T-cell (primary cell): ENCODE data around the gene DPH2. TPM values are rescaled to one million over a fixed set of nuclear protein-coding genes. Genes with fewer than 3 reads are reported as not detected.

Experiments
- ATAC-seq, 4 experiments: fragments of 200-7000 bp in 3 of 4; fragments of 150-1000 bp in 1 of 4; cut with Tn5 transposase; replicated peaks in 1 of 4; 1 replicate in 3 of 4; 2 replicates in 1 of 4; pipeline ENCODE4 v1.10.0; 2021; ENCODE audit warnings: moderate library complexity in 3 of 4, mild to moderate bottlenecking in 2 of 4, moderate number of reproducible peaks in 1 of 4
- CTCF ChIA-PET, 2 donors: fragments of 300-600 bp; sonication (Branson Sonifier 250); formaldehyde crosslinking; loops; one replicate each; lab custom pipeline; 2022; ENCODE audit warnings: antibody characterized with exemption in 2 of 2; lab: Charles Lee
- POLR2A ChIA-PET, 2 donors: fragments of 300-600 bp; sonication (Branson Sonifier 250); formaldehyde crosslinking; loops; one replicate each; lab custom pipeline; 2022; ENCODE audit warnings: antibody characterized with exemption in 2 of 2; lab: Charles Lee
- DNase-seq, 35 experiments: peaks; one replicate each; pipeline versions ENCODE4 v3.0.0 to v3.0.0-alpha.2; 2013 to 2023
- H3K27ac ChIP-seq: one replicate; pipeline ENCODE4 v1.5.1; 2013; ENCODE audit warnings: low read length
- H3K27me3 ChIP-seq, 2 experiments: replicated peaks in 1 of 2; 1 replicate in 1 of 2; 2 replicates in 1 of 2; pipeline versions ENCODE4 v1.6.1 to v1.7.0; 2013; ENCODE audit warnings: low read length in 1 of 2, mixed read lengths in 1 of 2; ENCODE audit not compliant: control insufficient read depth in 2 of 2, insufficient read depth in 2 of 2; ENCODE audit errors: extremely low read depth in 1 of 2
- H3K36me3 ChIP-seq, 2 donors: 1 replicate in 1 of 2; 2 replicates in 1 of 2; pipeline versions ENCODE4 v1.6.1 to v1.7.0; 2013; ENCODE audit warnings: low read length in 1 of 2; ENCODE audit not compliant: control insufficient read depth in 2 of 2, insufficient read depth in 1 of 2; ENCODE audit errors: extremely low read depth in 1 of 2
- H3K4me1 ChIP-seq, 2 experiments: 1 replicate in 1 of 2; 2 replicates in 1 of 2; pipeline versions ENCODE4 v1.6.1 to v1.7.0; 2013; ENCODE audit warnings: low read length in 2 of 2, mixed read lengths in 1 of 2; ENCODE audit not compliant: insufficient read depth in 2 of 2, control insufficient read depth in 1 of 2; ENCODE audit errors: extremely low read depth in 1 of 2
- H3K4me3 ChIP-seq, 2 donors: 1 replicate in 1 of 2; 2 replicates in 1 of 2; pipeline versions ENCODE4 v1.5.1 to v1.7.0; 2013; ENCODE audit warnings: mild to moderate bottlenecking in 2 of 2, low read length in 1 of 2, moderate library complexity in 1 of 2; ENCODE audit not compliant: control insufficient read depth in 1 of 2; ENCODE audit errors: extremely low read depth in 1 of 2
- H3K9me3 ChIP-seq: 2 replicates; pipeline ENCODE4 v1.7.0; 2013
- H3K27ac Mint-ChIP-seq, 2 donors: one replicate each; pipeline ENCODE4 v1.8.0; 2020 to 2021; ENCODE audit warnings: mild to moderate bottlenecking in 2 of 2, mixed read lengths in 2 of 2
- H3K27me3 Mint-ChIP-seq, 2 donors: one replicate each; pipeline ENCODE4 v1.8.0; 2021 to 2022; ENCODE audit warnings: mixed read lengths in 2 of 2
- H3K36me3 Mint-ChIP-seq: one replicate; pipeline ENCODE4 v1.8.0; 2021; ENCODE audit warnings: mixed read lengths
- H3K4me1 Mint-ChIP-seq, 3 donors: one replicate each; pipeline ENCODE4 v1.8.0; 2020 to 2022; ENCODE audit warnings: mixed read lengths in 3 of 3, mild to moderate bottlenecking in 1 of 3
- H3K4me3 Mint-ChIP-seq, 3 donors: one replicate each; pipeline ENCODE4 v1.8.0; 2020 to 2022; ENCODE audit warnings: mild to moderate bottlenecking in 3 of 3, mixed read lengths in 3 of 3, moderate library complexity in 3 of 3
- H3K9me3 Mint-ChIP-seq, 3 donors: one replicate each; pipeline ENCODE4 v1.8.0; 2020 to 2022; ENCODE audit warnings: mixed read lengths in 3 of 3
- WGBS: methylation state at CpG from one replicate; pipeline ENCODE4 v1.1.5; 2013; ENCODE audit warnings: missing lambda C conversion rate; ENCODE audit not compliant: insufficient coverage; 5-methylcytosine and 5-hydroxymethylcytosine counted together
- total RNA-seq, 35 experiments: library from RNA in 6 of 35; stranded (reverse) in 6 of 35; fragments of 120-200 nt in 1 of 35; gene quantifications; one replicate each; pipeline versions ENCODE4 v1.2.1 to v1.2.4 and lab custom pipeline; 2013 to 2026

The DPH2 gene
- total RNA-seq, 5 donors from 2014 or later (not counting 1 experiment from before 2014, with no cell fraction given): 22.1 to 46.6 (median 41.8) TPM

GRCh38 chr1:43990271-43991199 lies 20.7 kb downstream of the DPH2 start:
- CTCF ChIA-PET: no interaction called here
- Mint-ChIP-seq H3K27me3 (no peaks in the 10 kb centered on the region), H3K9me3 (no peaks in the 10 kb centered on the region), H3K4me1 (peaks cover 12 to 16% (median 12%) of the 10 kb centered on the region in 3 donors), H3K4me3 (peak overlapping the region; percentile 90 to 94 (median 92)), H3K27ac (no peak overlapping the region), H3K36me3 (no peaks in the 10 kb centered on the region)
- no peaks in the 10 kb centered on the region for H3K36me3 ChIP-seq
- no peaks in the 10 kb centered on the region for H3K9me3 ChIP-seq
- POLR2A ChIA-PET: interaction anchor here in 1 of 2 donors (0.5 kb wide), 1 partner anchor 314 kb away, joined by 4 read pairs; no protein-coding TSS in a partner anchor
- H3K4me3 ChIP-seq: peak overlapping the region; percentile 72 to 73
- no peaks in the 10 kb centered on the region for H3K27me3 ChIP-seq
- H3K4me1 ChIP-seq: peaks cover 2 to 20% of the 10 kb centered on the region in 2 experiments
- ATAC-seq (no peak), DNase-seq (no peak)
- H3K27ac ChIP-seq: no peak overlapping the region
- WGBS: 78% methylated on average over 15 of the region's 19 CpGs

GRCh38 chr1:43991200-43991475 lies 21.3 kb downstream of the DPH2 start:
- Histone ChIP-seq H3K27me3 (no peaks in the 10 kb centered on the region), H3K36me3 (no peaks in the 10 kb centered on the region), H3K4me1 (peaks cover 2 to 20% of the 10 kb centered on the region in 2 experiments), H3K27ac (peak overlapping the region; percentile 1), H3K9me3 (no peaks in the 10 kb centered on the region), H3K4me3 (peak overlapping the region; percentile 72 to 73)
- 5% methylated on average over 8 of the region's 10 CpGs for WGBS
- Mint-ChIP-seq H3K4me1 (peaks cover 12 to 16% (median 12%) of the 10 kb centered on the region in 3 donors), H3K9me3 (no peaks in the 10 kb centered on the region), H3K4me3 (peak overlapping the region; percentile 90 to 94 (median 92)), H3K27ac (no peak overlapping the region), H3K36me3 (no peaks in the 10 kb centered on the region), H3K27me3 (no peaks in the 10 kb centered on the region)
- no peak for DNase-seq
- CTCF ChIA-PET: no interaction called here
- POLR2A ChIA-PET: no interaction called here
- ATAC-seq: no peak

DNA sequence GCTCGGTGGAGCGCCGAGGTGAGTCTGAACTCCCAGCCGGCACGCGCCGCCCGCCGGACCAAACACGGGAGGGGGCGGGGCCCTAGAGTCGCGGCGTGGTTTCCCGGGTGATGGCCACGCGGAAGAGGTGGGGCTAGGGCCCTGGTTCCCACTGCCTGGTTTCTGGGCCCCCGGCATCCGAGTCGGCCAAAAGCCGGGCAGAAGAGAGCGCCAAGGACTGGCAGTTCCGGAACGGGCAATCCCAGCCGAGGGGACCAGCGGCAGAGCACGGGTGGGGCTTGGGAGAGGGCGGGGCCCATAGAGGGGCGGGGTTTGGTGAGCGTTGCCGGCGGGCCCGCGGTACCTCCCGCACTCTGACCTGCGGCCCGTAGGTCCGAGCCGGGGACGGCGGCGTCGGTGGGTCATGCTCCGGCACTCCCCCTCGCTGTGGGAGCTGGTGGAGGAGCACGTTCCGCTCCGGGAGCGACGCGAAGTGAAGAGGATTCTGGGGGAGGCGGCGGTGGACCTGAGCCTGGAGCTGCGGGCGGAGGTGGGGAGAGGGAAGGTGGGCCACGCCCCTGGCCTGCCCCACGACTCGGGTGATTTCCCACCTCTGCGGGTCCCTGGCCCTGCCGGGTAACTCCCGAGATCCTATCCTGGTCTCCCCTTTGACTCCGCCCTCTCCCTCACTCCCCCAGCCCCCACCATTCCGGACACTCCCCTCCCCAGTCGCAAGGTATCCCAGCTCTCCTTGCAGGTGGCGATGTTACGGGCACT lies 21.8 kb downstream of the DPH2 start, which contains the start of gene CCDC24:
Gene CCDC24 (plus strand): TSS at position 124 of the 756 bp plus-strand sequence. CDS start 280 bp downstream, at position 404.
- Histone ChIP-seq H3K27ac (peak within 1 kb of the TSS; percentile 1), H3K36me3 (no peaks in the 10 kb centered on the region), H3K27me3 (no peaks in the 10 kb centered on the region), H3K4me3 (peak within 1 kb of the TSS; percentile 72 to 73), H3K9me3 (no peaks in the 10 kb centered on the region), H3K4me1 (peaks cover 2 to 20% of the 10 kb centered on the region in 2 experiments)
- under 1% methylated on average over 55 of the region's 66 CpGs for WGBS
- Mint-ChIP-seq H3K4me3 (peak within 1 kb of the TSS; percentile 90 to 94 (median 92)), H3K27ac (peak within 1 kb of the TSS; percentile 79 to 82), H3K36me3 (no peaks in the 10 kb centered on the region), H3K9me3 (no peaks in the 10 kb centered on the region), H3K4me1 (peaks cover 12 to 16% (median 12%) of the 10 kb centered on the region in 3 donors), H3K27me3 (no peaks in the 10 kb centered on the region)
- DNase-seq (peak; percentile 36 to 79 (median 64)), ATAC-seq (peak; percentile 85 to 88 (median 86))
- CTCF ChIA-PET: interaction anchor here (0.6 kb wide), 2 partner anchors 42 to 45 kb away, joined by 4 read pairs; no protein-coding TSS in a partner anchor
- POLR2A ChIA-PET: interaction anchor here in 1 of 2 donors (0.6 kb wide), 1 partner anchor 55 kb away, joined by 7 read pairs; no protein-coding TSS in a partner anchor

GRCh38 chr1:43992232-43992995 lies 22.6 kb downstream of the DPH2 start:
- H3K4me1 ChIP-seq: peaks cover 2 to 20% of the 10 kb centered on the region in 2 experiments
- no peak for DNase-seq
- ATAC-seq: no peak
- 49% methylated on average over 11 of the region's 11 CpGs for WGBS
- ChIA-PET POLR2A (no interaction called here), CTCF (interaction anchor here (0.6 kb wide), 2 partner anchors 41 to 46 kb away, joined by 4 read pairs; no protein-coding TSS in a partner anchor)
- no peaks in the 10 kb centered on the region for H3K27me3 Mint-ChIP-seq
- peak overlapping the region in 1 of 2 donors; percentile 44 for H3K27ac Mint-ChIP-seq
- H3K27me3 ChIP-seq: no peaks in the 10 kb centered on the region
- H3K4me3 Mint-ChIP-seq: peak overlapping the region; percentile 90 to 94 (median 92)
- no peaks in the 10 kb centered on the region for H3K9me3 ChIP-seq
- H3K4me3 ChIP-seq: peak overlapping the region in 1 of 2 donors; percentile 73
- H3K27ac ChIP-seq: no peak overlapping the region
- no peaks in the 10 kb centered on the region for H3K36me3 Mint-ChIP-seq
- H3K36me3 ChIP-seq: no peaks in the 10 kb centered on the region
- H3K9me3 Mint-ChIP-seq: no peaks in the 10 kb centered on the region
- H3K4me1 Mint-ChIP-seq: peaks cover 12 to 16% (median 12%) of the 10 kb centered on the region in 3 donors

GRCh38 chr1:43993206-43993914 lies 23.6 kb downstream of the DPH2 start:
- Mint-ChIP-seq H3K27ac (no peak overlapping the region), H3K4me3 (peak overlapping the region; percentile 90 to 94 (median 92)), H3K4me1 (peaks cover 12 to 16% (median 12%) of the 10 kb centered on the region in 3 donors), H3K27me3 (no peaks in the 10 kb centered on the region), H3K36me3 (no peaks in the 10 kb centered on the region), H3K9me3 (no peaks in the 10 kb centered on the region)
- ChIA-PET POLR2A (interaction anchor here in 1 of 2 donors (0.5 kb wide), 1 partner anchor 636 kb away, joined by 3 read pairs; no protein-coding TSS in a partner anchor), CTCF (no interaction called here)
- no peak for DNase-seq
- 83% methylated on average over 6 of the region's 9 CpGs for WGBS
- Histone ChIP-seq H3K27me3 (no peaks in the 10 kb centered on the region), H3K4me3 (no peak overlapping the region), H3K27ac (no peak overlapping the region), H3K36me3 (no peaks in the 10 kb centered on the region), H3K4me1 (peaks cover 2 to 20% of the 10 kb centered on the region in 2 experiments), H3K9me3 (no peaks in the 10 kb centered on the region)
- no peak for ATAC-seq
